HG02970 (cell line): ENCODE data around the gene MSH6.

Source experiments
- ATAC-seq: cut with Tn5 transposase; IDR thresholded peaks from one replicate; pipeline ENCODE4 v1.9.1; 2021; ENCODE audit warnings: mild to moderate bottlenecking, moderate library complexity, moderate number of reproducible peaks; ENCODE audit not compliant: unreplicated experiment, low FRiP score

Gene MSH6

DNA sequence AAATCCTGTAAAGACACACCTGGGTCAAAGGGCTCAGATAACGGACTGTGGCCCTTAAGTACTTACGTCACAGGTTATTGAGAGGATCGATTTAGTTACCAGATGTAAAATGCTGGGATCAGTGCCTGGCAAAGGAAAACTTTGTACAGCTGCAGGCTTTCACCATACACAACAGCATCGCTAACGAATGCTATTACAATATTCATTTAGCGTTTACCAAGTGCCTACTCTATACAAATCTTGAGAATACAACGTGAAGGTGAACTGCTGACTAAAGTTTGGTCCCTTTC, 619 bp upstream of the MSH6 start:
- ATAC-seq, result no peak

DNA sequence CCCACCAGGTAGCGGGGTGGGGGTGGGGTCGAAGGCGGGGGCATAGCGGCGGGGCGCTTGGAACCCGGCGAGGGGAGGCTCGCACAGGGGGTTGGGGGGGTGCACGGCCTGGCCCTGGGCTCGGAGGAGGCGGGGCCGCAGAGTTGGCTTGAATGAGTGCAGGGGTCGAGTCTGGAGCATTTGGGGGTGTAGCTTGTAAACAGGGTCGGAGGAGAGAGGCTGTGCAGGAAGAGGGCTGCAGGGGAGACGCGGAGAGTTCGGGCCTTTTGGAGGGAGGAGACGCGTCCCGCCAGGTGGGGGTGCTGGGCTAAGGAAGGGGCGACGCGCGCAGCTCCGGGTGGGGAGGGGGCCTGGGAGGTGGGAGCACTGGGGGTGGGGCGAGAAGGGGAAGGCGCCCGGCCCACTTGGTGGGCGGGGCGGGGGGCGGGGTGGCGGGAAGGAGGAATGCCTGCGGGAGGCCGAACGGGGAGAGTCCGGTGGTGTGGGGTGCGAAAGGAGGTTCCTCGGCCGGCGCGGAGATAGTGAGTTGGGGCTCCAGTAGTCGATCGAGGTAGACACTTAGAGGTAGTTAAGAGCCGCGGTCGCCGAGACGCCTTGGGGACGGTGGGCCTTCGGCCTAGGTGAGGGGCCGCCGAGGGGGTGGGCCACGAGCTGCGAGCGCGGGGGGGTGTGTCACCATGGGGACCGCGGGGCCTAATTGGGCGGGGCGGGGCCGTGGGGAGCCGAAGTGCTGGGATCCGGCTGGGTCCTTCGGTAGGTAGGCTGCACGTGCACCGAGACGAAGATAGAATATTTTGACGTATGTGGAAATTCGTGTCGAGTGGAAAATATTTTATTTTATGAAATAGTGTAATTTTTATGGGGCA, 774 bp downstream of the MSH6 start:
- peak; percentile 18 for ATAC-seq

DNA sequence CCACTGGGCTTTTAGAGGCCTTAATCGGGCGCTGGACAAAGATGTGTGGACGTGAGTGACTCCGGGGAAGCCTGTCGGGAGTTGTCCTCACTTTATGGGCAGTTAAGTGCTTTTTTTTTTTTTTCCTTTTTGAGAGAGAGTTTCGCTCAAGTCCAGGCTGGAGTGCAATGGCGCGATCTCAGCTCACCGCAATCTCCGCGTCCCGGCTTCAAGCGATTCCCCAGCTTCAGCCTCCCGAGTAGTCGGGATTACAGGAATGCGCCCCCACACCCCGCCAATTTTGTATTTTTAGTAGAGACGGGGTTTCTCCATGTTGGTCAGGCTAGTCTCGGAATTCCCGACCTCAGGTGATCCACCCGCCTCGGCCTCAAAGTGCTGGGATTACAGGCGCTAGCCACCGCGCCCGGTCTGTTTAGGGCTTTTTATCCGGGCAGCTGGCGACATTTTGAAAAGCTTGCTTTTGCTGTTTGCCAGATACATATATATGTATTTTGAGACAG, 1.5 kb downstream of the MSH6 start:
- no peak for ATAC-seq

DNA sequence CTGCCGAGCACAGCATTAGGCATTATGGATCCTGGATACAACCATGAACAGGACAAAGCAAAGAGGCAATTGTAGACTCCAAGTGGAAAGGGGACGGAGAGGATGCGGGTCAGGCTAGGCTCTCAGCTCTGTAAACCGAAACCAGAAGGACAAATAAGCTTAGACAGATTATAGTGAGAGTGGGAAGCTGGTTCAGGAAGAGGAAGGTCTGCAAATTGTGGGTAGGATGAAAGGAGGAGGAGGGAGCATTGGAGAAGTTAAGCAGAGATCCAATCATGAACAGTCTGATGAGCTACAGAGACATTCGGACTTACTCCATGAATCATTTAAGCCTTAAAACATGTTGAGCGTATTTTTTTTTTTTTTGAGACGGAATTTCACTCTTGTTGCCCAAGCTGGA, 3.0 kb downstream of the MSH6 start:
- no peak for ATAC-seq

DNA sequence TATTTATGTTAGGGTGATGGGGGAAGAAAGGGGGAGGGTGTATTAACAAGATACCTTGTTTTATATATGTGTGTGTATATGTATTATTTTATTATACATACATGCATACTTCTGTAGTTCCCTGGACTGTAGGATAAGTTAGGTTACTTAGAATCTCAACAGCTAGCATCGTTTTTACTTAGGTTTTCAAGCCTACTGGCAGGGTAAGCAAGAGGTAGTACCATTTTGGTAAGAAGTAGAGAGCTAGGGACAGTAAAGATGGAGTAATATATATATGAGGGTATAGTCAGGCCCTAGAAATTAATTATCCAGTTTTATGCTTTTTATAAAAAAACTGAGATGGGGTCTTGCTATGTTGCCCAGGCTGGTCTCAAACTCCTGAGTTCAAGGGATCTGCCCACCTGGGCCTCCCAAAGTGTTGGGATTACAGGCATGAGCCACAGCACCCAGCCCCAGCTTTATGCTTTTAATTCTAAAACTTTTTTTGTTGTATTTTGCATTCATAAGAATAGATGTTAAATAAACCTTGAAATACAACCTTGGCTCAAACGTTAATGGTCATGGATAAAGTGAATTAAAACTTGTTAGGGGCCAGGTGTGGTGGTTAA, 13.2 kb downstream of the MSH6 start:
- ATAC-seq, result no peak

DNA sequence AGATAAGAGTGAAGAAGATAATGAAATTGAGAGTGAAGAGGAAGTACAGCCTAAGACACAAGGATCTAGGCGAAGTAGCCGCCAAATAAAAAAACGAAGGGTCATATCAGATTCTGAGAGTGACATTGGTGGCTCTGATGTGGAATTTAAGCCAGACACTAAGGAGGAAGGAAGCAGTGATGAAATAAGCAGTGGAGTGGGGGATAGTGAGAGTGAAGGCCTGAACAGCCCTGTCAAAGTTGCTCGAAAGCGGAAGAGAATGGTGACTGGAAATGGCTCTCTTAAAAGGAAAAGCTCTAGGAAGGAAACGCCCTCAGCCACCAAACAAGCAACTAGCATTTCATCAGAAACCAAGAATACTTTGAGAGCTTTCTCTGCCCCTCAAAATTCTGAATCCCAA, 15.7 kb downstream of the MSH6 start:
- ATAC-seq, result no peak

DNA sequence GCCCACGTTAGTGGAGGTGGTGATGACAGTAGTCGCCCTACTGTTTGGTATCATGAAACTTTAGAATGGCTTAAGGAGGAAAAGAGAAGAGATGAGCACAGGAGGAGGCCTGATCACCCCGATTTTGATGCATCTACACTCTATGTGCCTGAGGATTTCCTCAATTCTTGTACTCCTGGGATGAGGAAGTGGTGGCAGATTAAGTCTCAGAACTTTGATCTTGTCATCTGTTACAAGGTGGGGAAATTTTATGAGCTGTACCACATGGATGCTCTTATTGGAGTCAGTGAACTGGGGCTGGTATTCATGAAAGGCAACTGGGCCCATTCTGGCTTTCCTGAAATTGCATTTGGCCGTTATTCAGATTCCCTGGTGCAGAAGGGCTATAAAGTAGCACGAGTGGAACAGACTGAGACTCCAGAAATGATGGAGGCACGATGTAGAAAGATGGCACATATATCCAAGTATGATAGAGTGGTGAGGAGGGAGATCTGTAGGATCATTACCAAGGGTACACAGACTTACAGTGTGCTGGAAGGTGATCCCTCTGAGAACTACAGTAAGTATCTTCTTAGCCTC, 16.2 kb downstream of the MSH6 start:
- no peak for ATAC-seq

DNA sequence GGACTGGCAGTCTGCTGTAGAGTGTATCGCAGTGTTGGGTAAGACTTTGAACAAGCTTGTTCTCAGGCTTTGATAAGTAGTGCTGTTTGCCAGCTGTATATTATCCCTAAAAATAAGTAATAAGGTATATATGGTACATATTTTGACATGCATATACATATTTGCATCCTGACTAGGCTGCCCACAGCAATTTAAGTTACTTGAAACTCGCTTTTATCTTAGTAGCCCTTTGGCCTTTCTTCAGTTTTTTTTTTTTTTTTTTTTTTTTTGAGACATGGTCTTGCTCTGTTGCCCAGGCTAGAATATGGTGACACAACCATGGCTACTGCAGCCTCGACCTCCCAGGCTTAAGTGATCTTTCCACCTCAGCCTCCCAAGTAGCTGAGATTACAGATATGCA, 18.2 kb downstream of the MSH6 start:
- ATAC-seq, result no peak

DNA sequence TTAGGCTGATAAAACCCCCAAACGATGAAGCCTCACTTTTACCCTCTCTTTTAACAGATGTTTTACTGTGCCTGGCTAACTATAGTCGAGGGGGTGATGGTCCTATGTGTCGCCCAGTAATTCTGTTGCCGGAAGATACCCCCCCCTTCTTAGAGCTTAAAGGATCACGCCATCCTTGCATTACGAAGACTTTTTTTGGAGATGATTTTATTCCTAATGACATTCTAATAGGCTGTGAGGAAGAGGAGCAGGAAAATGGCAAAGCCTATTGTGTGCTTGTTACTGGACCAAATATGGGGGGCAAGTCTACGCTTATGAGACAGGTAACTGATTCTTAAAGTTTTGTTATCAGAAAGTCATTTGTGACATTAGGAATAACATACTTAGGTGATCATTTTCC, 20.4 kb downstream of the MSH6 start:
- no peak for ATAC-seq

DNA sequence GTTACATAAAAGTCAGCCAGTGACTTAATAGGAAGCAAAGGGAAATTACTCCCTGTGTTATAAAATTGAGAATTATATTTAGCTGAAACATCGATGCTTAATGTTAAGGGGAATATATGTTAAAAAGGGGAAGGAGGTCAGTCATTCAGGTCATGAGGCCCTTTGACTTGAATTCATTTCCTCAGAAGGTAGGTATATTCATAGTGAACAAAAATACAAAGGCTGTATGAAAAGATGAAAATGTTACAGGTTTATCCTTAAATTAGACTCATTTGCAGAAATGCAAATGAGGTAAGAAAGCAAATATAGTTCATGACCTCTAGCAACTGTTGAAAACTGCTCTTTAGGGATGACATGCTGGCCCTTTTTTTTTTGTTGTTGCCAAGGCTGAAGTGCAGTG, 20.8 kb downstream of the MSH6 start:
- ATAC-seq, result no peak

DNA sequence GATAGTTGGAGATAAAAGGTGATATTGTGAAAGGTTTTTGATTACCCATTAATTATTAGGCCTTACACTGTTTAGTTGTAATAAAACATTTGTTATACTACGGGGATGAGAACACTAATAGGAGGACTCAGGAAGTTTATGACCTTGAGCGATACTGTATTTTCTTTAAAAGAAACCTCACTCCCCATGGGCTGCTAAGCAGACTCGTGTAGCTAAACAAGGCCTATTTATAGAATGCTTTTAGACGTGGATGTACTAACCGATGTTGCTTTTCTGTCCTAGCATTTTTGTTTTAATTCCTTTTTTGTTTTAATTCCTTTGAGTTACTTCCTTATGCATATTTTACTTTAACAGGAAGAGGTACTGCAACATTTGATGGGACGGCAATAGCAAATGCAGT, 22.9 kb downstream of the MSH6 start:
- ATAC-seq, result no peak

DNA sequence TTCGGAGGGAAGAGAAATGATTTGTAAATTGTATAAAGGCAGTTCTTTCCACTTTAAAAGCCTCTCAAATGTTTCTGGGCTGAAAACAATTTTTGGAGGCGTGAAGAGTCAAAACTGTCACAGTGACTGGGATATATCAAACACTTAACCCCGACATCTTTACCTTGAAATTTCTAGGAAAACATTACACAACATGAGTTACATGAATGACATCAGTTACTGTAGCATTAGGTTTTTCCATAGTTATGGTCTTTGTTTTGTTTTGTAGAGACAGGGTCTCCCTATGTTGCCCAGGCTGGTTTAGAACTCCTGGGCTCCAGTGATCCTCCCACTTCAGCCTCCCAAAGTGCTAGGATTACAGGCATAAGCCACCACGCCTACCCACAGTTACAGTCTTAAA, 25.7 kb downstream of the MSH6 start:
- no peak for ATAC-seq

DNA sequence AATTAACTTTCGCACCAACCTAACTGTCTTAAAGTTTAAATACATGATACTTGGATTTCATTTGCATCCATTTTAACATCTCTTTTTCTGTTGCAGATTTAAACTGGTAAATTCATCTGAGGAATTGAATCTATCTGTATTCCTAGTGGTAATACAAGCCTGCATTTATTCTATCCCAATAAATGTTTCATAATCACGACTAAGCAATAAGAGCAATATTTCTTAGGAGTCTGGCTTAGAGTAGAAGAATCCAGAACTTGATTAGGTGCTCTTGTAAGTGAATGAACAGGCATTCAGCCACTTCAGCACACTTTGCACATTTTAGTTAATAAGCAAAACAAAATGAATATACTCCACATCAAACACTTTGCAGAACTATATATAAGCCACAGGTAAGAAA, 27.0 kb downstream of the MSH6 start:
- no peak for ATAC-seq

DNA sequence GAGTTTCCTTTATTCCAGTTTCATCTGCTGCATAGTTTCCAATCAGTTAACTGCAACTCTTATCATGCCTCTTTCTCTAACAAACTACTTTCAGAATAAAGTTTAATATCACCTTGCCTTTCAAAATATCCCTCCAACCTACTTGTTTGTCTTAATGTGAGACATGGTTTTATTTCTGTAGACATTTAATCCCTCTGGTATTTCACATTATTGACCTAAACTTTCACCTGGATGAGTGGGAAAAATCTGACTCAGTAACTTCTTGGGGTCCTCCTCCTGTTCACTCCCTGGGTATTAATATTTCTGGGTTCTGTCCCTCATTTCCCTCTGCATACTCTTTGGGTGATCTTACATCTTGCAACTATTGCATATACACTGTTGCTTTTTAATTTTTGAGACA, 27.9 kb downstream of the MSH6 start:
- no peak for ATAC-seq

DNA sequence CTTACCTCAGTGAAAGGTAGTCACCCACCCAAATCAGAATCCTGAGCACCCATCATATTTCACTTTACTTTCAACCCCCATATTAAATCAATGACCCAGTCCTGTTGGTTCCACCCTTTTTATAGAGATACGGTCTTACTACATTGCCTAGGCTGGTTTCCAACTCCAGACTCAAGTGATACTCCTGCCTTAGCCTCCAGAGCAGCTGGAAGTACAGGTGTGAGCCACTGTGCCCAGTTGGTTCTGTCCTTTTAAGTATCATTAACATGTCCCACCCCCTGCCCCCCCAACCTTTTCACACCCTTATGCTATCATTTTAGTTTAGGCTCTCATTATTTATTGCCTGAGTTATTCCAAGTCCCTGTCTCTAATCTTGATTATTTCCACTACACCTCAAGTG, 28.7 kb downstream of the MSH6 start:
- no peak for ATAC-seq

DNA sequence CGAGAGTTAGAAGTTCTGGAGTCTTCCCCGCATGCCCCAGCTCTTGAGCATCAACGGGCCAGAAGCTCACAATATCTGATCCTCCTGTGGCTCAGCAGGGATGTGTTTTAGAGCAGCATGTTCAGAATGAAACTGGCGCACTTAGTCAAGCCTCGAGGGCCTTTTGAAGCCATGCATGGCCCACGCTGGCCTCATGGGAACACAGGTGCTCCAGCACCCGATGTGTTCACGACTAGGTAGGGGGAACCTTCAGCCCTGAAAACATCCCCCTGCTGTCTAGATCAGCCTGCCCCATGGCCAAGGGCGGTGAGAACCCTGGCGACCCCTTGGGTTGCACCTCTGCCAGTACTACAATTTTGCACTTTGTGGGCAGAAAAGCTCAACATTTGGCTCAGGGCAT, 32.8 kb downstream of the MSH6 start:
- ATAC-seq, result no peak

DNA sequence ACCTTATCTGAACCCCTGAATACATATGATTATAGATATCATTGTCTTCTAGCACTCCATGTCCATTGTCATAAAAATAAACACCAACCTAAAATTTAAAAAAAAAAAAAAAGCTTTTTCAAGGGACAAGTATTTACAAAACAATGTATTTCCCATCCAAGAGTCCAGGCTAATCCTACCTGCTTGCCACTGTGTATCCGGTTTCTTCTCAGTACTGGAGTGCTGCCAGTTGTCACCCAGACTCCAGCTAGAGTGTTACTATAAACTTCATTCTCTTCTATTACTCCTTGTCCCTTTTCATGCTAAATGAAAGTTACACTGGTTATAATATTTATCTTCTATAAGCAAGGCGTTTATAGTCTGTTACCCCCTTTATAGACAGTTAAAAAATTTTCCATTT, 35.8 kb downstream of the MSH6 start:
- ATAC-seq, result no peak

DNA sequence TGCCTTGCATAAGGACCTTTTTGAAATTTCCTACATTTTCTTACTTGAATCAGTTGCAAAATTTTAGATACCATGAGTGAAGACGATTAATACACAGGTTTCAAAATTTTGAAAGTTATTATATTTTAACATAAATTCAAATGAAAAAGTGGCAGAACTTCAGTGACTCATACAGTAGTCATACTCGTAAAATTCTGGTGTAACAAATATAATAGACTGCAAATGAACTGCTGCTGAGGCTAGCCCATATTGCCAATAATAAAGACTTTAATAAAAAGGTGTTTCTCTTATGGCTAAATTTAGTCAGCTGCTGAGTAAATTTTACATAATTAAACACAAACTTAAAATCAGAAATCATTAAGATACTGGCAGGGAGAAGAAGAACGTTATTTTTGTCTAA, 36.9 kb downstream of the MSH6 start:
- ATAC-seq, result no peak

DNA sequence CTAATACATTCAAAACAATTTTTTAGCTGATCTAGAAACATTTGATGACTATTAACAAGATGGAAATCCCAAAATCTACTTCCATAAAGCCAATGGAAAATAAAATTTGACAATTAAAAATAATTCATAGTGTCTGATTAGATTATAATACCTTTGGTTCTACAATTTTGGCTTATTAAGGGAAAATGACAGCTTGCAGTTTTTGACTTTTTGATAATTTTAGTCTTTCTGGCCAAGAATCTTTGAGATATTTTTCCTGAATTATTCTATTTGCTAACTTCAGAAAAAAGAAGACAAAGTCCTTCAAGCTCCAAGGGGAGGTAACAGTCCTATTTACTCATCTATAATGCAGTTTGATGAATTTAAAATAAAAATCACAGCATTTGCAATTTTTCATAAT, 39.6 kb downstream of the MSH6 start:
- no peak for ATAC-seq

DNA sequence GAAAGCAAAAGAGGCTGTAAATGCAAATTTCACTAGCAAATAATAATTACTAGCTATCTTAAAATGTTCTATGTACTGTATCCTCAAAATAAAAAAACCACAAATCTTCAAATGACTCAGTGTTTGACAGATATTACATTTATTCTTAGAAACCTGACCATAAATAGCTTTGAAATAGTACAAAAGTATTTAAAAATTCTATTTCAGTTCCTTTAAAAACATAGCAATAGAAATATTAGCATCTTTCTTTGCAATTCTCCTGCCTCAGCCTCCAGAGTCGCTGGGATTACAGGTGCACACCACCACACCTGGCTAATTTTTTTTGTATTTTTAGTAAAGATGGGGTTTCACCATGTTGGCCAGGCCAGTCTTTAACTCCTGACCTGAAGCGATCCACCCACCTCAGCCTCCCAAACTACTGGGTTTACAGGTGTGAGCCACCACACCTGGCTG, 50.6 kb downstream of the MSH6 start:
- no peak for ATAC-seq

DNA sequence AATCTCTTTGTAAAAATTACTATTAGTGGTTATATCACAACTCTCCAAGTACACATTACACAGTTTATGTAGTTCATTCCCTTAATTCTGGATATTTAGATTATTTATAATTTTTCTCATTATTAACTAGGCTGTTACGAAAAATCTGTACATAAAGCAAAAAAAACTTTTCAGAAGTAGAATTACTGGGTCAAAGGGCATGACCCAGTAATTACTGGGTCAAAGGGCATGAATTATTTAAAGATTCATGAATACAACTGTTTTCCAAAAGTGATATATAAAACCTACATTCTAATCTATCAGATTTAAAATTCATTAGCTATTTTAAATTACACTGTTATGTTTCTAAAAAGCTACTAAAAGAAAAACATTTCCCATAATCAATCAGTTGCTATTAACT, 55.3 kb downstream of the MSH6 start:
- ATAC-seq, result no peak

DNA sequence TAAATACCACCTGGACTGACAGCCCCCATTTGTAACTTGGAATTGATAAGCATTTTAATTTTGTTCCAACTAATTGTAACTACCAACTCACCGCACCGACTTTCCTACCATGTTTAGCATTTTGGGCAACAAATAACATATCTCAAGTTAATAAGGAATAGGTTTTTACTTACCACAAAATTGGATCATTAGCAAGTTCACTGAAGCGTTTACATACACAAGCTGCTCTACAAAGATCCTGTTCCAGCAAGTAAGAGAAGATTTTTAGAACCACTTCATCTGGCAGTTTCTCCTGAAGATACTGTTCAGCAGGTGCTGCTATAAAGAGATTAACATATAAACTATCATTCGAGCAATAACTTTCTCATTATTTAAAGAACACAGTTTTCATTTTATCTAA, 55.7 kb downstream of the MSH6 start:
- ATAC-seq, result no peak
